ENCODE results near the gene GPC5.

The GPC5 gene

GRCh38 chr13:91464336-91464735 lies 65.9 kb downstream of the GPC5 start:
- no peak for ATAC-seq

GRCh38 chr13:91467236-91467635 lies 68.8 kb downstream of the GPC5 start:
- no peak for ATAC-seq

GRCh38 chr13:91468301-91468700 lies 69.9 kb downstream of the GPC5 start:
- no peak for ATAC-seq

GRCh38 chr13:91470084-91470621 lies 71.7 kb downstream of the GPC5 start:
- no peak for ATAC-seq

GRCh38 chr13:91470681-91471080 lies 72.3 kb downstream of the GPC5 start:
- ATAC-seq: no peak

- no peak for ATAC-seq
Measured at GRCh38 chr13:91482427-91482826, 84.0 kb downstream of the GPC5 start.

- no peak for ATAC-seq
Measured at GRCh38 chr13:91491980-91492379, 93.6 kb downstream of the GPC5 start.

GRCh38 chr13:91493442-91493841 lies 95.0 kb downstream of the GPC5 start:
- no peak for ATAC-seq

GRCh38 chr13:91498298-91498697 lies 99.9 kb downstream of the GPC5 start:
- ATAC-seq: no peak

GRCh38 chr13:91504216-91504615 lies 105.8 kb downstream of the GPC5 start:
- ATAC-seq: no peak

GRCh38 chr13:91506759-91507158 lies 108.3 kb downstream of the GPC5 start:
- no peak for ATAC-seq

GRCh38 chr13:91510058-91510457 lies 111.6 kb downstream of the GPC5 start:
- ATAC-seq: no peak

GRCh38 chr13:91513790-91514189 lies 115.4 kb downstream of the GPC5 start:
- ATAC-seq: no peak

GRCh38 chr13:91516799-91517198 lies 118.4 kb downstream of the GPC5 start:
- ATAC-seq: no peak

GRCh38 chr13:91520952-91521351 lies 122.5 kb downstream of the GPC5 start:
- no peak for ATAC-seq

- no peak for ATAC-seq
Measured at GRCh38 chr13:91523116-91523515, 124.7 kb downstream of the GPC5 start.

- no peak for ATAC-seq
Measured at GRCh38 chr13:91526543-91527033, 128.2 kb downstream of the GPC5 start.

GRCh38 chr13:91529739-91530482 lies 131.5 kb downstream of the GPC5 start:
- no peak for ATAC-seq

GRCh38 chr13:91531646-91532045 lies 133.2 kb downstream of the GPC5 start:
- no peak for ATAC-seq

- ATAC-seq: no peak
Measured at GRCh38 chr13:91533354-91533753, 134.9 kb downstream of the GPC5 start.

GRCh38 chr13:91534996-91535395 lies 136.6 kb downstream of the GPC5 start:
- no peak for ATAC-seq

GRCh38 chr13:91537376-91537775 lies 139.0 kb downstream of the GPC5 start:
- ATAC-seq: no peak

- no peak for ATAC-seq
Measured at GRCh38 chr13:91539286-91540157, 141.1 kb downstream of the GPC5 start.
